PC-9 (cell line): ENCODE results near the gene COL18A1. TPM values are rescaled to one million over a fixed set of nuclear protein-coding genes. Genes with fewer than 3 reads are reported as not detected.

Source experiments
- BruUV-seq: library from RNA; stranded (reverse); fragments of 400-500 nt; replicated peaks from 2 replicates; lab custom pipeline; 2021; lab: Mats Ljungman, UMichigan
- CTCF ChIA-PET: fragments of 300-600 bp; sonication (Branson Sonifier 250); formaldehyde crosslinking; loops from one replicate; lab custom pipeline; 2022; ENCODE audit warnings: antibody characterized with exemption; lab: Charles Lee
- POLR2A ChIA-PET: fragments of 300-600 bp; sonication (Branson Sonifier 250); formaldehyde crosslinking; loops from one replicate; lab custom pipeline; 2022; ENCODE audit warnings: antibody characterized with exemption; ENCODE audit not compliant: unreplicated experiment; lab: Charles Lee
- DNase-seq, 2 experiments: peaks; one replicate each; pipeline versions ENCODE4 v3.0.0 to v3.0.0-alpha.2; 2015 to 2022; ENCODE audit warnings: mixed read lengths in 1 of 2
- H2AFZ ChIP-seq: fragments of 200-600 bp; sonication (generic); 2 replicates; pipeline ENCODE4 v1.8.1; 2017; ENCODE audit warnings: antibody characterized with exemption
- H3F3A ChIP-seq: fragments of 200-600 bp; sonication (generic); 2 replicates; pipeline ENCODE4 v1.8.1; 2017; ENCODE audit warnings: antibody characterized with exemption, mild to moderate bottlenecking, low read depth; ENCODE audit not compliant: insufficient read depth
- H3K27ac ChIP-seq: fragments of 200-600 bp; sonication (generic); 2 replicates; pipeline ENCODE4 v1.6.1; 2016; ENCODE audit warnings: mixed run types
- H3K27me3 ChIP-seq: fragments of 200-600 bp; sonication (generic); 2 replicates; pipeline ENCODE4 v1.6.1; 2016; ENCODE audit warnings: low read depth, mixed run types; ENCODE audit not compliant: insufficient read depth
- H3K36me3 ChIP-seq: fragments of 200-600 bp; sonication (generic); 2 replicates; pipeline ENCODE4 v1.6.1; 2016; ENCODE audit warnings: low read depth, mixed run types
- H3K4me1 ChIP-seq: fragments of 200-600 bp; sonication (generic); replicated peaks from 2 replicates; pipeline ENCODE4 v1.6.1; 2016; ENCODE audit warnings: mixed run types; ENCODE audit not compliant: insufficient read depth
- H3K4me2 ChIP-seq: fragments of 200-600 bp; sonication (generic); 2 replicates; pipeline ENCODE4 v1.6.1; 2017; ENCODE audit warnings: mixed run types
- H3K4me3 ChIP-seq: fragments of 200-600 bp; sonication (generic); 2 replicates; pipeline ENCODE4 v1.6.1; 2016; ENCODE audit warnings: mixed run types
- H3K79me2 ChIP-seq: fragments of 200-600 bp; sonication (generic); 2 replicates; pipeline ENCODE4 v1.6.1; 2017; ENCODE audit warnings: low read depth, mixed run types
- H3K9me2 ChIP-seq: fragments of 200-600 bp; sonication (generic); 2 replicates; pipeline ENCODE4 v1.8.1; 2017; ENCODE audit warnings: mild to moderate bottlenecking; ENCODE audit not compliant: insufficient read depth
- H3K9me3 ChIP-seq: fragments of 200-600 bp; sonication (generic); 2 replicates; pipeline ENCODE4 v1.8.1; 2016; ENCODE audit warnings: low read depth; ENCODE audit not compliant: insufficient read depth
- H4K20me1 ChIP-seq: fragments of 200-600 bp; sonication (generic); 2 replicates; pipeline ENCODE4 v1.8.1; 2017; ENCODE audit not compliant: insufficient read depth
- EZH2 ChIP-seq: fragments of 200-600 bp; sonication (generic); IDR thresholded peaks from 2 replicates; pipeline ENCODE4 v1.8.0; 2017; ENCODE audit warnings: antibody characterized with exemption, low read depth
- intact Hi-C: fragments of 100-400 bp; cut with micrococcal nuclease; formaldehyde crosslinking; loops from one replicate; pipeline ENCODE4 v1.10.0; 2022; ENCODE audit not compliant: unreplicated experiment
- total RNA-seq: library from RNA; stranded (reverse); gene quantifications from 2 replicates; pipeline ENCODE4 v1.2.3, GENCODE V29; 2021
- TF ChIP-seq, protein P1 (sequence below): fragments of 200-600 bp; sonication (generic); conservative IDR thresholded peaks from 2 replicates; pipeline ENCODE4 v1.6.1; 2017; ENCODE audit warnings: mixed run types, antibody characterized with exemption, mild to moderate bottlenecking, moderate library complexity

COL18A1 gene
- total RNA-seq, 1 experiment from 2014 or later, result 82.4 TPM

DNA sequence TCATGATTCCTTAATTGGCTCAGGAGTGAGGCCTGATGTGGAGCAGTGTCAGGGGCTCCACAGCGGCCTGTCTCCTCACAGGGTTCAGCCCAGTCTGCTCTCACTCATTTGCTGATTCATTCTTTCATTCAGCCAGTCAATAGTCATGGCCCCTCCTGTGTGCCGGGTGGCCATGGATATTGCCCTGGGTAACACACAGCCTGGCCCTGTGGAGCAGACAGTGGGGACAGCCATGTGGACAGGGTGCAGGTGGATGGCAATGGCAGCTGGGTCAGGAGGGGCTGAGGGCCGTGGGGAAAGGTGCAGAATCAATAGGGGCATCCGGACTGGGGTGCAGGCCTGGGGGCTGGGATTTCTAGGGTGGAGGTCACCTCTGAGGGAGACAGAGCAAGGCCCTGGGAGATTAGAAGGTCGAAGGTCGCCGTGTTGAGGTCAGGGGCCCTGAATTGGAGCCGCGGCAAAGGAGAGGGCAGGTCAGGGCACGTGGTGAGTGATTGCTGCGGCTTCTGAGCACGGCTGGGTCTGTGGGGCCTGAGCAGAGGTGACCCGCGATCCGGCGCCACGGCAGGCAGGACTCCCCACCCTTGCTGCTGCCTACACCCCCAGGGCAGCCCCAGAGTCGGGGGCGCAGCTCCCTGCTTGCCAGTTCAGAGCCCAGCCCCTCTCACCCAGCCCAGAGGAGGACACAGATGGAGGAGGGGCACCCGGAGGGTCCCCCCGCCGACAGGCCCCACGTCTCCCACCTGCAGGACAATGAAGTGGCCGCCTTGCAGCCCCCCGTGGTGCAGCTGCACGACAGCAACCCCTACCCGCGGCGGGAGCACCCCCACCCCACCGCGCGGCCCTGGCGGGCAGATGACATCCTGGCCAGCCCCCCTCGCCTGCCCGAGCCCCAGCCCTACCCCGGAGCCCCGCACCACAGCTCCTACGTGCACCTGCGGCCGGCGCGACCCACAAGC, 103.9 kb downstream of the COL18A1 start:
- Histone ChIP-seq H3K9me2 (no peaks in the 10 kb centered on the region), H2AFZ (no peak overlapping the region), H3F3A (peaks cover 19% of the 10 kb centered on the region; the same call in 1 of the 2 replicates), H3K4me1 (peaks cover 23% of the 10 kb centered on the region), H3K36me3 (no peaks in the 10 kb centered on the region), H3K79me2 (no peaks in the 10 kb centered on the region), H3K27me3 (no peaks in the 10 kb centered on the region), H3K4me2 (no peak overlapping the region), H3K9me3 (no peaks in the 10 kb centered on the region), H3K27ac (no peak overlapping the region), H3K4me3 (no peak overlapping the region), H4K20me1 (no peaks in the 10 kb centered on the region)
- DNase-seq, result no peak
- CTCF ChIA-PET, result no interaction called here
- TF ChIP-seq, protein P1, sequence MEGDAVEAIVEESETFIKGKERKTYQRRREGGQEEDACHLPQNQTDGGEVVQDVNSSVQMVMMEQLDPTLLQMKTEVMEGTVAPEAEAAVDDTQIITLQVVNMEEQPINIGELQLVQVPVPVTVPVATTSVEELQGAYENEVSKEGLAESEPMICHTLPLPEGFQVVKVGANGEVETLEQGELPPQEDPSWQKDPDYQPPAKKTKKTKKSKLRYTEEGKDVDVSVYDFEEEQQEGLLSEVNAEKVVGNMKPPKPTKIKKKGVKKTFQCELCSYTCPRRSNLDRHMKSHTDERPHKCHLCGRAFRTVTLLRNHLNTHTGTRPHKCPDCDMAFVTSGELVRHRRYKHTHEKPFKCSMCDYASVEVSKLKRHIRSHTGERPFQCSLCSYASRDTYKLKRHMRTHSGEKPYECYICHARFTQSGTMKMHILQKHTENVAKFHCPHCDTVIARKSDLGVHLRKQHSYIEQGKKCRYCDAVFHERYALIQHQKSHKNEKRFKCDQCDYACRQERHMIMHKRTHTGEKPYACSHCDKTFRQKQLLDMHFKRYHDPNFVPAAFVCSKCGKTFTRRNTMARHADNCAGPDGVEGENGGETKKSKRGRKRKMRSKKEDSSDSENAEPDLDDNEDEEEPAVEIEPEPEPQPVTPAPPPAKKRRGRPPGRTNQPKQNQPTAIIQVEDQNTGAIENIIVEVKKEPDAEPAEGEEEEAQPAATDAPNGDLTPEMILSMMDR, result no peak
- POLR2A ChIA-PET, result no interaction called here
- BruUV-seq, result no TSS peak
- intact Hi-C loops, result no loop called here

DNA sequence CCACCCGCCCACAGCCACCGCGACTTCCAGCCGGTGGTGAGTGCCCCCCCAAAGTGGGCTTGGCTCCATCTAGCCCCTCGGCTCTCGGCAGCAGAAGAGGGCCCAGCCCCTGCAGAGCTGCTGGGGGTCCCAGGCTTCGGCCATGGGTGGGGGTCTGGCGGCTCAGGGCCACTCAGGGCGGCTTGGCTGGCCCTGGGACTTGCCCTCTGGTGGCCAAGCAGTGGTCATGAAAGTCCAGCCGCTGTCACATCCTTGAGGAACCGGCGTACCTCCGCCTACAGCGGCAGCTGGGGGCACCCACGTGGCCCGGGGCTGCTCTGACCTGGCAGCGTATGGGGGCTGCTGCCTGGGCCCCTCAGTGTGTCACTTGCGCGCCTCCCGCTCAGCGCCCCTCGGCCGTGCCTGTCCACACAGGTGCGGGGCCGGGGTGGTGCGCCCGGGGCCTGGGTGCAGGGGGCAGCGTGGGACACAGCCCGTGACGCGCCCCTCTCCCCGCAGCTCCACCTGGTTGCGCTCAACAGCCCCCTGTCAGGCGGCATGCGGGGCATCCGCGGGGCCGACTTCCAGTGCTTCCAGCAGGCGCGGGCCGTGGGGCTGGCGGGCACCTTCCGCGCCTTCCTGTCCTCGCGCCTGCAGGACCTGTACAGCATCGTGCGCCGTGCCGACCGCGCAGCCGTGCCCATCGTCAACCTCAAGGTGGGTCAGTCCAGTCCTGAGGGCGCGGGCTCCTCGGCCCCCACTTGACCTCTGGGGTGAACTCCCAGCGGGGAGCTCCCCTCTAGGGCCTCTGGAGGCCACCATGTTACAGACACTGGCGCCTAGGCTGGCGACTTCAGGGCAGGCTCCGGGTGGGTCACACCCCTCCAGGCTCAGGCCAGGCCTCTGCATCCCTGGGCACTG, 104.9 kb downstream of the COL18A1 start:
- H2AFZ ChIP-seq, result no peak overlapping the region
- H3K9me2 ChIP-seq, result no peaks in the 10 kb centered on the region
- H3K9me3 ChIP-seq, result no peaks in the 10 kb centered on the region
- TF ChIP-seq EZH2, result no peak
- TF ChIP-seq, protein P1, result no peak
- no peak overlapping the region for H3K4me2 ChIP-seq
- intact Hi-C loops, result loop anchor here (5.0 kb wide), 1 partner anchor 42 kb away; no protein-coding TSS in a partner anchor
- CTCF ChIA-PET, result no interaction called here
- H4K20me1 ChIP-seq, result no peaks in the 10 kb centered on the region
- BruUV-seq, result no TSS peak
- no peak overlapping the region for H3K27ac ChIP-seq
- H3F3A ChIP-seq, result peaks cover 27% of the 10 kb centered on the region; the same call in 1 of the 2 replicates
- no peak for DNase-seq
- no peaks in the 10 kb centered on the region for H3K36me3 ChIP-seq
- no peaks in the 10 kb centered on the region for H3K79me2 ChIP-seq
- POLR2A ChIA-PET, result no interaction called here
- H3K27me3 ChIP-seq, result no peaks in the 10 kb centered on the region
- no peak overlapping the region for H3K4me3 ChIP-seq
- peaks cover 33% of the 10 kb centered on the region for H3K4me1 ChIP-seq

DNA sequence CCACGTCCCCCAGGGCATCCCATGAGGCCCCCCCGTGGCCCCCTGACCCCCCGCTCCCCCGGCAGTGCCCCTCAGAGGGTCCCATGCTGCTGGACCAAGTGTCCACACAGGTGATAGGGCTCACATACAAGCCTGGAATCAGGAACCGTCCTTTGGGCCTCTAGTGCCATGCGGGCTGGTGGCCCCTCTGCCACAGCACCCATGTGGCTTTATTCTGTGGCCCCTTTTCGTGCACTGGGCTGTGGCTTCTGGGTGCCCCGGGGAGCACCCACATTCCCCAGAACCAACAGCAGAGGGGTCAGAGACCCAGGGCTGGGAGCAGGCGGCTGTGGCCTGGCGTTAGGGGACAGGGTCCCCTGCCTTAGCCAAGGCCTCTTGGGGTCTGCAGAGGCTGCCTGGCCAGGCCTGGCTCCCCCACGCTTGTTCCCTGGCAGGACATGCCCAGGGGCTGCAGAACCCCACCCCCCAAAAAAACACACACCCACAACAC, 105.5 kb downstream of the COL18A1 start:
- POLR2A ChIA-PET, result no interaction called here
- TF ChIP-seq, protein P1, result no peak
- no peak for TF ChIP-seq EZH2
- no peak for DNase-seq
- no peaks in the 10 kb centered on the region for H3K27me3 ChIP-seq
- H3K4me3 ChIP-seq, result no peak overlapping the region
- H3K9me2 ChIP-seq, result no peaks in the 10 kb centered on the region
- H2AFZ ChIP-seq, result no peak overlapping the region
- no peaks in the 10 kb centered on the region for H3K36me3 ChIP-seq
- H3K4me1 ChIP-seq, result peaks cover 40% of the 10 kb centered on the region
- H3F3A ChIP-seq, result peaks cover 32% of the 10 kb centered on the region; the same call in 1 of the 2 replicates
- H3K27ac ChIP-seq, result no peak overlapping the region
- intact Hi-C loops, result loop anchor here (5.0 kb wide), 1 partner anchor 42 kb away; no protein-coding TSS in a partner anchor
- H4K20me1 ChIP-seq, result no peaks in the 10 kb centered on the region
- H3K9me3 ChIP-seq, result no peaks in the 10 kb centered on the region
- no peaks in the 10 kb centered on the region for H3K79me2 ChIP-seq
- BruUV-seq, result no TSS peak
- CTCF ChIA-PET, result no interaction called here
- H3K4me2 ChIP-seq, result no peak overlapping the region
